ENCODE data around the gene D2HGDH. TPM values are rescaled to one million over a fixed set of nuclear protein-coding genes. Genes with fewer than 3 reads are reported as not detected.

The D2HGDH gene
- total RNA-seq, 2 donors from 2014 or later, result 14.6 to 16.9 TPM

- ATAC-seq (peak; percentile 54 to 75), DNase-seq (peak; percentile 19)
Measured at GRCh38 chr2:241762933-241763369, 28.5 kb downstream of the D2HGDH start.

GRCh38 chr2:241763551-241764274 lies 29.3 kb downstream of the D2HGDH start:
- intact Hi-C loops (cut with DNase I), result no loop called here
- no peak for DNase-seq
- ATAC-seq, result no peak

More at GRCh38 chr2:241762933-241763369, 28.5 kb downstream of the D2HGDH start:
- intact Hi-C loops (cut with DNase I), result no loop called here

GRCh38 chr2:241764275-241765241 lies 30.1 kb downstream of the D2HGDH start:
- intact Hi-C loops (cut with DNase I), result no loop called here
- no peak for ATAC-seq
- peak; percentile 17 for DNase-seq

- intact Hi-C loops (cut with DNase I), result no loop called here
- no peak for DNase-seq
- ATAC-seq, result no peak
Measured at GRCh38 chr2:241767464-241768250, 33.2 kb downstream of the D2HGDH start.

- intact Hi-C loops (cut with DNase I), result no loop called here
- DNase-seq (no peak), ATAC-seq (no peak)
Measured at GRCh38 chr2:241768251-241768711, 33.9 kb downstream of the D2HGDH start.

- intact Hi-C loops (cut with DNase I), result no loop called here
- no peak for ATAC-seq
- no peak for DNase-seq
Measured at GRCh38 chr2:241768850-241769249, 34.4 kb downstream of the D2HGDH start.

GRCh38 chr2:241769819-241770184 lies 35.4 kb downstream of the D2HGDH start:
- DNase-seq (peak; percentile 10), ATAC-seq (no peak)
- intact Hi-C loops (cut with DNase I), result no loop called here

GRCh38 chr2:241770185-241770935 lies 35.9 kb downstream of the D2HGDH start:
- intact Hi-C loops (cut with DNase I), result no loop called here
- DNase-seq (peak; percentile 20), ATAC-seq (no peak)

GRCh38 chr2:241770936-241771285 lies 36.5 kb downstream of the D2HGDH start:
- ATAC-seq, result no peak
- DNase-seq, result no peak
- intact Hi-C loops (cut with DNase I), result no loop called here

GRCh38 chr2:241771286-241772062 lies 37.0 kb downstream of the D2HGDH start:
- DNase-seq, result peak; percentile 55
- intact Hi-C loops (cut with DNase I), result no loop called here
- ATAC-seq, result peak in 1 of 2 donors; percentile 48

GRCh38 chr2:241772063-241772499 lies 37.7 kb downstream of the D2HGDH start:
- intact Hi-C loops (cut with DNase I), result no loop called here
- no peak for ATAC-seq
- DNase-seq, result no peak

GRCh38 chr2:241773511-241774418 lies 39.3 kb downstream of the D2HGDH start:
- intact Hi-C loops (cut with DNase I), result no loop called here
- ATAC-seq (no peak), DNase-seq (peak; percentile 12)

GRCh38 chr2:241774419-241775222 lies 40.2 kb downstream of the D2HGDH start:
- DNase-seq (peak; percentile 27), ATAC-seq (peak in 1 of 2 donors; percentile 16)

GRCh38 chr2:241775223-241776177 lies 41.1 kb downstream of the D2HGDH start:
- DNase-seq (peak; percentile 29), ATAC-seq (peak; percentile 36 to 81)
- intact Hi-C loops (cut with DNase I), result no loop called here

More at GRCh38 chr2:241774419-241775222, 40.2 kb downstream of the D2HGDH start:
- intact Hi-C loops (cut with DNase I), result no loop called here
